Stimulated activated CD4-positive, alpha-beta T cell treated with anti-CD3 and anti-CD28 coated beads, Interleukin-4, amount 100 ng/mL, for 24 hours (primary cell): ENCODE measurements around the gene TMEM59.
A peak's percentile ranks its signal among the peaks of the same experiment; 100 is the strongest.
"Not testable (repeated sequence)": the region's sequence is repeated elsewhere in the genome, so short reads cannot be mapped to it uniquely, and the experiment has no call there.

Experiments
- DNase-seq: peaks from one replicate; pipeline ENCODE4 v3.0.0-alpha.2; 2020

Gene TMEM59

GRCh38 chr1:54052431-54052933, 522 bp downstream of the TMEM59 start:
- peak; percentile 43 for DNase-seq

- no peak for DNase-seq
These were observed 1.0 kb downstream of the TMEM59 start for GRCh38 chr1:54051933-54052430.

- not testable (repeated sequence) for DNase-seq
These were observed 2.6 kb downstream of the TMEM59 start for GRCh38 chr1:54050435-54050834.

GRCh38 chr1:54047384-54048305, 5.4 kb downstream of the TMEM59 start:
- no peak for DNase-seq

- DNase-seq = no peak
These were observed 6.2 kb downstream of the TMEM59 start for GRCh38 chr1:54046671-54047383.

GRCh38 chr1:54045496-54045895, 7.5 kb downstream of the TMEM59 start:
- DNase-seq = no peak

GRCh38 chr1:54041806-54042205, 11.2 kb downstream of the TMEM59 start:
- no peak for DNase-seq

- DNase-seq = no peak
These were observed 15.5 kb downstream of the TMEM59 start for GRCh38 chr1:54037476-54037875.

GRCh38 chr1:54028306-54029251, 24.4 kb downstream of the TMEM59 start:
- DNase-seq = no peak

- DNase-seq = no peak
These were observed 25.2 kb downstream of the TMEM59 start for GRCh38 chr1:54027848-54028247.

- not testable (repeated sequence) for DNase-seq
These were observed 28.2 kb downstream of the TMEM59 start for GRCh38 chr1:54024811-54025210.

GRCh38 chr1:54024358-54024757, 28.6 kb downstream of the TMEM59 start:
- DNase-seq = no peak

- DNase-seq = not testable (repeated sequence)
These were observed 33.3 kb downstream of the TMEM59 start for GRCh38 chr1:54019562-54020176.

GRCh38 chr1:54018635-54019034, 34.4 kb downstream of the TMEM59 start:
- DNase-seq = no peak

- DNase-seq = no peak
These were observed 35.0 kb downstream of the TMEM59 start, which contains the start of gene LDLRAD1 for GRCh38 chr1:54017979-54018378. Gene LDLRAD1, minus strand, starts transcription at chr1:54018186. Its CDS starts 74 bp downstream, at chr1:54018112.

GRCh38 chr1:54016343-54017282, 36.4 kb downstream of the TMEM59 start:
- DNase-seq = no peak

GRCh38 chr1:54014009-54014629, 38.9 kb downstream of the TMEM59 start:
- no peak for DNase-seq

GRCh38 chr1:54013393-54014008, 39.5 kb downstream of the TMEM59 start:
- no peak for DNase-seq

GRCh38 chr1:54012863-54013262, 40.1 kb downstream of the TMEM59 start:
- DNase-seq = no peak

GRCh38 chr1:54012008-54012325, 41.0 kb downstream of the TMEM59 start:
- DNase-seq = no peak
